ENCODE measurements around the gene ADGRG1.

GRCh38 chr16:57687363-57687929 lies 59.0 kb downstream of the ADGRG1 start:
- TF ChIP-seq CTCF (IDR thresholded peaks at IDR 0.05) (no peak), POLR2A (IDR thresholded peaks at IDR 0.05) (no peak)
